ENCODE results near the gene NCK1.

DNA sequence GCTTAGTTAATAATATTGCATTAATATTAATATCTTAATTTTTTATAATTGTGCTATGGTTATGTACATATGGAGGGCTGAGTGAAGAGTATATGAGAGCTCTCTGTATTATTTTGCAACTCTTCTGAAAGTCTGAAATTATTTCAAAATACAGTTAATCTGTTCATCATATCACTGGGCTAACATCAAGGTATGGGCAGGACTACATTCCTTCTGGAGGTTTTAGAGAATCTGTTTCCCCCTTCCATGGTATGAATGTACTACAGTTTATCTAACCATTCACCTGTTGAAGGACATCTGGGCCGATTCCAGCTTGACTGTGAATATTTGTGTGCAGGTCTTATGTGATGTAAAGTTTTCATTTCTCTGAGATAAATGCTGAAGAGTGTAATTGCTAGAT lies 100.9 kb downstream of the NCK1 start:
- TF ChIP-seq CTCF (IDR thresholded peaks at IDR 0.05; ENCODE audit: low read depth, low read length) (no peak), EZH2phosphoT487 (IDR thresholded peaks at IDR 0.05; ENCODE audit: low read depth) (no peak)
